Measurements from ENCODE around the gene NHLRC2. TPM values are rescaled to one million over a fixed set of nuclear protein-coding genes. Genes with fewer than 3 reads are reported as not detected.

NHLRC2 gene
- polyA plus RNA-seq, 1 donor from 2014 or later, result 13.0 TPM

DNA sequence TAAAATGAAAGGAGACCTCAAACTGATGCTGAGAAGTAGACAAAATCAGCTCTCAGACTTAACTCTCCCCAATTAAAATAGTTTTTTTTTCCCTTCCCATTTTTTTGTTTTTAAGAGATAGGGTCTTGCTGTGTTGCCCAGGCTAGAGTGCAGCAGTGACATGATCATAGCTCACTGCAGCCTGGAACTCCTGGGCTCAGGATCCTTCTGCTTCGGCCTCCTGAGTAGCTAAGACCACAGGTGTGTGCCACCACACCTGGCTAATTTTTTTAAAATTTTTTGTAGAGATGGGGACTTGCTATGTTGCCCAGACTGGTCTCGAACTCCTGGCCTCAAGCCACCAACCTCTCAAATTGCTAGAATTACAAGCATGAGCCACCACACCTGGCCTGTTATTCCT lies 61.1 kb downstream of the NHLRC2 start:
- Histone ChIP-seq H2AFZ (ENCODE audit: low read depth, low read length) (no peak overlapping the region), H3K9me2 (ENCODE audit: insufficient read depth, low read length) (no peaks in the 10 kb centered on the region), H3K4me3 (ENCODE audit: low read length) (no peak overlapping the region)

DNA sequence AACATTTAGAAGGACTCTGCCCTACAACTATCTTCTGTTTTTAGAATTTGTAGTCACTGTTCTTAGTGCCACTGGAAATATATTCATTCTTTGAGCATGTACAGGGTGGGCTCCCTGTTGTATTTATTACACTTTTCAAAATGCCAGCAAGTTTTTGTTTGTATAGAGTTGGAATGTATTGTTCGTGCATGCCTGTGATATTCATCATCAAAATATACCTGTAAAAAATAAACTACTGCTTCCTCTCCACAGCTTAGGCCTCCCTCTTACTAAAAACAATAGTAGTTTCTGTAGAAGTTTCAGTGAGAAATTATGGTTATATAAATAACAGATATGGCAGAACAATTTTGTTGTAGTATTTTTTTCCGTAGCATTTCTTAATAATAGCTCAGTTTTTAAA lies 61.6 kb downstream of the NHLRC2 start:
- TF ChIP-seq EP300 (conservative IDR thresholded peaks at IDR 0.05; ENCODE audit: poor library complexity, severe bottlenecking), result no peak
- no peaks in the 10 kb centered on the region for H3K9me3 ChIP-seq (ENCODE audit: low read length)
- no peaks in the 10 kb centered on the region for H4K20me1 ChIP-seq (ENCODE audit: insufficient read depth)
- no peak overlapping the region for H3K4me3 ChIP-seq (ENCODE audit: low read length)
- no peaks in the 10 kb centered on the region for H3K36me3 ChIP-seq (ENCODE audit: insufficient read depth, low read length)
- no peak overlapping the region for H3K27ac ChIP-seq (ENCODE audit: low read length)
- H3K79me2 ChIP-seq (replicated peaks; ENCODE audit: insufficient read depth, low read length), result no peaks in the 10 kb centered on the region
- no peaks in the 10 kb centered on the region for H3K27me3 ChIP-seq (ENCODE audit: insufficient read depth, low read depth, low read length)
- H3F3A ChIP-seq (ENCODE audit: insufficient read depth, low read length, poor library complexity, severe bottlenecking), result no peaks in the 10 kb centered on the region
- H3K9ac ChIP-seq (ENCODE audit: low read length), result no peak overlapping the region
- no peak overlapping the region for H2AFZ ChIP-seq (ENCODE audit: low read depth, low read length)
- H3K4me2 ChIP-seq (ENCODE audit: low read length), result no peak overlapping the region
- H3K9me2 ChIP-seq (ENCODE audit: insufficient read depth, low read length), result no peaks in the 10 kb centered on the region

More for the DNA sequence above, 61.1 kb downstream of the NHLRC2 start:
- H3K79me2 ChIP-seq (replicated peaks; ENCODE audit: insufficient read depth, low read length), result no peaks in the 10 kb centered on the region
- H4K20me1 ChIP-seq (ENCODE audit: insufficient read depth), result no peaks in the 10 kb centered on the region
- no peak overlapping the region for H3K4me2 ChIP-seq (ENCODE audit: low read length)
- no peak overlapping the region for H3K27ac ChIP-seq (ENCODE audit: low read length)
- H3K27me3 ChIP-seq (ENCODE audit: insufficient read depth, low read depth, low read length), result no peaks in the 10 kb centered on the region
- no peak for TF ChIP-seq RAD21 (conservative IDR thresholded peaks at IDR 0.05)
- no peaks in the 10 kb centered on the region for H3K9me3 ChIP-seq (ENCODE audit: low read length)
- H3K36me3 ChIP-seq (ENCODE audit: insufficient read depth, low read length), result no peaks in the 10 kb centered on the region
- H3F3A ChIP-seq (ENCODE audit: insufficient read depth, low read length, poor library complexity, severe bottlenecking), result no peaks in the 10 kb centered on the region
- H3K9ac ChIP-seq (ENCODE audit: low read length), result no peak overlapping the region

DNA sequence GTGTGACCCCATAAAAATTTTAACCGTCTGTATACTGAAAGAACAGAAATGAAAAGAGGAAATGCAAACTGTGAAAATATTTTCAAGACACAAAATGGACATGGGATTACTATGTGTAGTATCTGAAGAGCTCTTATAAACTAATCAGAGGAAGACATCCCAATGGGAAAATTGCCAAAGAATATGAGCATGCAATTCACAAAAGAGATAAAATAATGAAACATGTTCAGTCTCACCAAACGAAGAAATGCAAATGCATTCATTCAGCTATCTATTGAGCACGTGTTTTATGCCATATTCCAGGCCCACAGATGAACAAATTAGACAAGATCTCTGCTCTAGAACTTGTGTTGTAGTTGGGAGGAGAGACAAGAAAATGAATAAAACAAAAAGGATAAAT lies 63.2 kb downstream of the NHLRC2 start:
- Histone ChIP-seq H3K27me3 (ENCODE audit: insufficient read depth, low read depth, low read length) (no peaks in the 10 kb centered on the region), H3F3A (ENCODE audit: insufficient read depth, low read length, poor library complexity, severe bottlenecking) (no peaks in the 10 kb centered on the region), H3K9me2 (ENCODE audit: insufficient read depth, low read length) (no peaks in the 10 kb centered on the region), H3K36me3 (ENCODE audit: insufficient read depth, low read length) (no peaks in the 10 kb centered on the region), H3K79me2 (replicated peaks; ENCODE audit: insufficient read depth, low read length) (no peaks in the 10 kb centered on the region), H2AFZ (ENCODE audit: low read depth, low read length) (no peak overlapping the region), H3K9ac (ENCODE audit: low read length) (no peak overlapping the region), H3K27ac (ENCODE audit: low read length) (no peak overlapping the region), H3K4me2 (ENCODE audit: low read length) (no peak overlapping the region), H3K4me3 (ENCODE audit: low read length) (no peak overlapping the region), H4K20me1 (ENCODE audit: insufficient read depth) (no peaks in the 10 kb centered on the region), H3K9me3 (ENCODE audit: low read length) (no peaks in the 10 kb centered on the region)
- TF ChIP-seq POLR2AphosphoS5 (IDR thresholded peaks at IDR 0.05) (no peak), SMC3 (conservative IDR thresholded peaks at IDR 0.05; ENCODE audit: poor library complexity) (no peak)

DNA sequence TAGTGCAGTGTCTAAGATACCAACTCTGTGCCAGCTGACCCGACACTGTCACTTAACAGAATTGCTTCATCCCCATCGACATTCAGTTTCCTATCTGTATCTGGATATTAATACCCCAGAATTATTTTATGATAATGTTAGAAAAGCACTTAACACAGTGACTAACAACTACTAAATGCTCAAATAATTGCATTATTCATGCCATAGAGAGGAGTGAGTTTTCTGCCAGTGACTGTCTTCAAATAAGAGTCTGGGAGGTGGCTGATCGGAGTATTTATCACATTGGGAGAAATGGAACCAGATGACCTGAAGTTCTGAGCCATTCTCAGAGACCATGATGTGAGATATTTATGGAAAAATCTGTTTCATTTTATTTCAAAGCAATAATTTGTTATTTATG lies 65.7 kb downstream of the NHLRC2 start:
- Histone ChIP-seq H3K27ac (ENCODE audit: low read length) (no peak overlapping the region), H3K9me3 (ENCODE audit: low read length) (no peaks in the 10 kb centered on the region), H3K27me3 (ENCODE audit: insufficient read depth, low read depth, low read length) (no peaks in the 10 kb centered on the region), H3K4me3 (ENCODE audit: low read length) (no peak overlapping the region), H2AFZ (ENCODE audit: low read depth, low read length) (no peak overlapping the region), H3F3A (ENCODE audit: insufficient read depth, low read length, poor library complexity, severe bottlenecking) (no peaks in the 10 kb centered on the region), H3K9me2 (ENCODE audit: insufficient read depth, low read length) (no peaks in the 10 kb centered on the region), H3K4me2 (ENCODE audit: low read length) (no peak overlapping the region), H4K20me1 (ENCODE audit: insufficient read depth) (no peaks in the 10 kb centered on the region), H3K79me2 (replicated peaks; ENCODE audit: insufficient read depth, low read length) (no peaks in the 10 kb centered on the region), H3K9ac (ENCODE audit: low read length) (no peak overlapping the region), H3K36me3 (ENCODE audit: insufficient read depth, low read length) (no peaks in the 10 kb centered on the region)
- TF ChIP-seq EP300 (conservative IDR thresholded peaks at IDR 0.05; ENCODE audit: poor library complexity, severe bottlenecking) (no peak), RAD21 (conservative IDR thresholded peaks at IDR 0.05) (no peak), POLR2AphosphoS5 (IDR thresholded peaks at IDR 0.05) (no peak), MXI1 (conservative IDR thresholded peaks at IDR 0.05; ENCODE audit: poor library complexity, severe bottlenecking) (no peak), EZH2 (IDR thresholded peaks at IDR 0.05; ENCODE audit: borderline replicate concordance, insufficient read depth, low read length, poor library complexity, severe bottlenecking) (no peak), SMC3 (conservative IDR thresholded peaks at IDR 0.05; ENCODE audit: poor library complexity) (no peak), TAF1 (IDR thresholded peaks at IDR 0.05; ENCODE audit: low read depth) (no peak)
- TF ChIP-seq, protein P1, sequence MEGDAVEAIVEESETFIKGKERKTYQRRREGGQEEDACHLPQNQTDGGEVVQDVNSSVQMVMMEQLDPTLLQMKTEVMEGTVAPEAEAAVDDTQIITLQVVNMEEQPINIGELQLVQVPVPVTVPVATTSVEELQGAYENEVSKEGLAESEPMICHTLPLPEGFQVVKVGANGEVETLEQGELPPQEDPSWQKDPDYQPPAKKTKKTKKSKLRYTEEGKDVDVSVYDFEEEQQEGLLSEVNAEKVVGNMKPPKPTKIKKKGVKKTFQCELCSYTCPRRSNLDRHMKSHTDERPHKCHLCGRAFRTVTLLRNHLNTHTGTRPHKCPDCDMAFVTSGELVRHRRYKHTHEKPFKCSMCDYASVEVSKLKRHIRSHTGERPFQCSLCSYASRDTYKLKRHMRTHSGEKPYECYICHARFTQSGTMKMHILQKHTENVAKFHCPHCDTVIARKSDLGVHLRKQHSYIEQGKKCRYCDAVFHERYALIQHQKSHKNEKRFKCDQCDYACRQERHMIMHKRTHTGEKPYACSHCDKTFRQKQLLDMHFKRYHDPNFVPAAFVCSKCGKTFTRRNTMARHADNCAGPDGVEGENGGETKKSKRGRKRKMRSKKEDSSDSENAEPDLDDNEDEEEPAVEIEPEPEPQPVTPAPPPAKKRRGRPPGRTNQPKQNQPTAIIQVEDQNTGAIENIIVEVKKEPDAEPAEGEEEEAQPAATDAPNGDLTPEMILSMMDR (IDR thresholded peaks at IDR 0.05; ENCODE audit: poor library complexity, severe bottlenecking), result no peak
- TF ChIP-seq, protein P2, sequence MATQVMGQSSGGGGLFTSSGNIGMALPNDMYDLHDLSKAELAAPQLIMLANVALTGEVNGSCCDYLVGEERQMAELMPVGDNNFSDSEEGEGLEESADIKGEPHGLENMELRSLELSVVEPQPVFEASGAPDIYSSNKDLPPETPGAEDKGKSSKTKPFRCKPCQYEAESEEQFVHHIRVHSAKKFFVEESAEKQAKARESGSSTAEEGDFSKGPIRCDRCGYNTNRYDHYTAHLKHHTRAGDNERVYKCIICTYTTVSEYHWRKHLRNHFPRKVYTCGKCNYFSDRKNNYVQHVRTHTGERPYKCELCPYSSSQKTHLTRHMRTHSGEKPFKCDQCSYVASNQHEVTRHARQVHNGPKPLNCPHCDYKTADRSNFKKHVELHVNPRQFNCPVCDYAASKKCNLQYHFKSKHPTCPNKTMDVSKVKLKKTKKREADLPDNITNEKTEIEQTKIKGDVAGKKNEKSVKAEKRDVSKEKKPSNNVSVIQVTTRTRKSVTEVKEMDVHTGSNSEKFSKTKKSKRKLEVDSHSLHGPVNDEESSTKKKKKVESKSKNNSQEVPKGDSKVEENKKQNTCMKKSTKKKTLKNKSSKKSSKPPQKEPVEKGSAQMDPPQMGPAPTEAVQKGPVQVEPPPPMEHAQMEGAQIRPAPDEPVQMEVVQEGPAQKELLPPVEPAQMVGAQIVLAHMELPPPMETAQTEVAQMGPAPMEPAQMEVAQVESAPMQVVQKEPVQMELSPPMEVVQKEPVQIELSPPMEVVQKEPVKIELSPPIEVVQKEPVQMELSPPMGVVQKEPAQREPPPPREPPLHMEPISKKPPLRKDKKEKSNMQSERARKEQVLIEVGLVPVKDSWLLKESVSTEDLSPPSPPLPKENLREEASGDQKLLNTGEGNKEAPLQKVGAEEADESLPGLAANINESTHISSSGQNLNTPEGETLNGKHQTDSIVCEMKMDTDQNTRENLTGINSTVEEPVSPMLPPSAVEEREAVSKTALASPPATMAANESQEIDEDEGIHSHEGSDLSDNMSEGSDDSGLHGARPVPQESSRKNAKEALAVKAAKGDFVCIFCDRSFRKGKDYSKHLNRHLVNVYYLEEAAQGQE (IDR thresholded peaks at IDR 0.05; ENCODE audit: borderline replicate concordance), result no peak

Measured in neural cell (in vitro differentiated cells).